Effector memory CD4-positive, alpha-beta T cell (primary cell): ENCODE results near the gene IST1.

Source experiments
- DNase-seq, 3 donors: peaks; one replicate each; pipeline ENCODE4 v3.0.0-alpha.2; 2020
- H3K27ac ChIP-seq: 2 replicates; pipeline ENCODE4 v1.7.0; 2013; ENCODE audit warnings: mild to moderate bottlenecking, low read length, moderate library complexity; ENCODE audit not compliant: insufficient read depth, poor library complexity, severe bottlenecking
- H3K27me3 ChIP-seq: replicated peaks from 2 replicates; pipeline ENCODE4 v1.7.0; 2013; ENCODE audit warnings: mild to moderate bottlenecking, low read length; ENCODE audit not compliant: insufficient read depth, control insufficient read depth, poor library complexity, severe bottlenecking
- H3K36me3 ChIP-seq: 2 replicates; pipeline ENCODE4 v1.7.0; 2013; ENCODE audit warnings: mild to moderate bottlenecking, low read length, moderate library complexity; ENCODE audit not compliant: control insufficient read depth, insufficient read depth
- H3K4me1 ChIP-seq: 2 replicates; pipeline ENCODE4 v1.7.0; 2013; ENCODE audit warnings: low read length, mild to moderate bottlenecking; ENCODE audit not compliant: control insufficient read depth, insufficient read depth, poor library complexity, severe bottlenecking
- H3K4me3 ChIP-seq: 2 replicates; pipeline ENCODE4 v1.7.0; 2013; ENCODE audit warnings: low read length, low read depth, mild to moderate bottlenecking; ENCODE audit not compliant: insufficient read depth, poor library complexity, severe bottlenecking
- H3K9me3 ChIP-seq: 2 replicates; pipeline ENCODE4 v1.7.0; 2013; ENCODE audit warnings: mild to moderate bottlenecking, low read length, moderate library complexity; ENCODE audit not compliant: control insufficient read depth

The IST1 gene

DNA sequence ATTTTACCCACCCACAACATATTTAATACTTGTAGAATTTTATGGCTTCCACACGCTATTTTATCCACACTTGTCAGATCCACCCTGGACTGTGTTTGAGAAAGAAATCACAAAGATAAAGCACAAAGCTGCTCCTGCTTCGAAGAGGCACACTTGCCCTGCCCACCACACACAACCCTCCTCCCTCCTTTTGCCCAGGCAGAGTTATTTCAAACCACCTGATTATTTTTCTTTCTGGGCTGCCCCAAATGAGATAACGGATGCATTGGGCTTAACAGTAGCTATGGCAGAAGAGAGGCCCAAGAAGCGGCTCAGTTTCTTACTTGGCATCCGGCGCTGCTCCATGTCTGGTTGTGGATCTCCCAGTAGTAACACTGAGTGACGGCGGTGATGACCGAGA lies 77.7 kb downstream of the IST1 start:
- Histone ChIP-seq H3K9me3 (no peaks in the 10 kb centered on the region), H3K4me3 (no peak overlapping the region), H3K4me1 (no peaks in the 10 kb centered on the region), H3K36me3 (no peaks in the 10 kb centered on the region), H3K27me3 (no peaks in the 10 kb centered on the region), H3K27ac (no peak overlapping the region)
- DNase-seq, result no peak

DNA sequence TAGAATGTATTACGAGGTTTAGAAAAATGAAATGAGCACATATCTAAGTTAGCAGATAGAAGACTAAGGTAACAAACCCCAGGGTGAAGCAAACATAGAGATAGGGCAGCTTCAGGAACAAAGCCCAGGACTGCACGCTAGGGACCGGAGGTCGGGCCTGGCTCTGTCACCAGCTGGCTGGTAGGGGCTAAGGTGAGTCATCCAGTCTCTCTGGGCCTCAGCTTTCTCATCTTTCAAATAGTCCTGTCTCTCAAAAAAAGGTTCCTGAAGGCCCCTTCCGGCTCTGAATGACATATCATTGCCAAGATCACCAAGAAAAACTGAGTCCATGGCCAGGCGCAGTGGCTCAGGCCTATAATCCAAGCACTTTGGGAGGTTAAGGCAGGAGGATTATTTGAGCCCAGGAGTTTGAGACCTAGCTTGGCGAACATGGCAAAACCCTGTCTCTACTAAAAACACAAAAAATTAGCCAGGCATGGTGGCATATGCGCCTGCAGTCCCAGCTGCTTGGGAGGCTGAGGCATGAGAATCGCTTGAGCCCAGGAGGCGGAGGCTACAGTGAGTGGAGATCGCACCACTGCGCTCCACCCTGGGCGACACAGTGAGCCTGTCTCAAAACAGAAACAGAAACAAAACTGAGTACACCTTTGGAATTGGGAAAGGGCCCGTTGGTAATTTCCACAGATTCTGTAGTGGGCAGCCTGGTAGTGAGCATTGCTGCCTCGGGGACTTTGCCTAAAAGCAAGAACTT lies 78.9 kb downstream of the IST1 start:
- no peaks in the 10 kb centered on the region for H3K9me3 ChIP-seq

More for the DNA sequence above, 78.9 kb downstream of the IST1 start:
- Histone ChIP-seq H3K27ac (no peak overlapping the region), H3K36me3 (no peaks in the 10 kb centered on the region), H3K4me3 (no peak overlapping the region), H3K27me3 (no peaks in the 10 kb centered on the region), H3K4me1 (no peaks in the 10 kb centered on the region)
- no peak for DNase-seq
